Posterior vena cava (tissue), 2 donors: ENCODE measurements around the gene DOCK9. TPM values are rescaled to one million over a fixed set of nuclear protein-coding genes. Genes with fewer than 3 reads are reported as not detected.
A peak's percentile ranks its signal among the peaks of the same experiment; 100 is the strongest.

Experiments used
- DNase-seq: peaks from one replicate; pipeline ENCODE4 v3.0.0-alpha.2; 2020; ENCODE audit warnings: low spot score
- intact Hi-C, 2 donors: fragments of 100-400 bp; cut with DNase I; formaldehyde crosslinking; loops; one replicate each; pipeline versions ENCODE4 v1.14.1 to v1.14.2; 2022 to 2023
- total RNA-seq, 2 donors: library from RNA; stranded (reverse); fragmentation: NEBNext Ultra II Directional; extraction: Animal tissue kit (Norgen Biotek cat#: 25700); gene quantifications; one replicate each; pipeline ENCODE4 v1.2.1, GENCODE V29; 2021
- donor health status: DM: yes; HTN: yes; CAD: no.
- donor health status: DM: yes; HTN: yes; CAD: no.

The DOCK9 gene
- total RNA-seq, 2 donors from 2014 or later, result 85.3 to 91.7 TPM

- intact Hi-C loops, result no loop called here
- no peak for DNase-seq
These were observed 3.7 kb upstream of the DOCK9 start for GRCh38 chr13:98981369-98982080.

GRCh38 chr13:98979012-98979660 is 1.3 kb upstream of the DOCK9 start:
- intact Hi-C loops, result no loop called here
- no peak for DNase-seq

GRCh38 chr13:98978280-98978679 is 416 bp upstream of the DOCK9 start:
- intact Hi-C loops, result no loop called here
- DNase-seq, result no peak

- intact Hi-C loops, result no loop called here
These were observed 923 bp downstream of the DOCK9 start for GRCh38 chr13:98976941-98977340.

GRCh38 chr13:98976338-98976737 is 1.5 kb downstream of the DOCK9 start:
- intact Hi-C loops, result no loop called here
- DNase-seq, result no peak

More at GRCh38 chr13:98976941-98977340, 923 bp downstream of the DOCK9 start:
- no peak for DNase-seq

- intact Hi-C loops, result no loop called here
- no peak for DNase-seq
These were observed 2.0 kb downstream of the DOCK9 start for GRCh38 chr13:98975822-98976261.

GRCh38 chr13:98974053-98974452 is 3.8 kb downstream of the DOCK9 start:
- DNase-seq, result no peak
- intact Hi-C loops, result no loop called here

GRCh38 chr13:98972627-98973026 is 5.2 kb downstream of the DOCK9 start:
- intact Hi-C loops, result no loop called here
- no peak for DNase-seq

- intact Hi-C loops, result no loop called here
- no peak for DNase-seq
These were observed 5.8 kb downstream of the DOCK9 start for GRCh38 chr13:98972059-98972458.

- intact Hi-C loops, result no loop called here
- no peak for DNase-seq
These were observed 7.5 kb downstream of the DOCK9 start for GRCh38 chr13:98970330-98970729.

- no peak for DNase-seq
- intact Hi-C loops, result no loop called here
These were observed 10.4 kb downstream of the DOCK9 start for GRCh38 chr13:98967491-98967890.

- DNase-seq, result no peak
- intact Hi-C loops, result no loop called here
These were observed 11.8 kb downstream of the DOCK9 start for GRCh38 chr13:98966019-98966418.

GRCh38 chr13:98965325-98965724 is 12.5 kb downstream of the DOCK9 start:
- DNase-seq, result no peak
- intact Hi-C loops, result no loop called here

- intact Hi-C loops, result no loop called here
- DNase-seq, result no peak
These were observed 13.9 kb downstream of the DOCK9 start for GRCh38 chr13:98963917-98964316.

- DNase-seq, result peak; percentile 58
- intact Hi-C loops, result no loop called here
These were observed 14.8 kb downstream of the DOCK9 start for GRCh38 chr13:98962901-98963590.

GRCh38 chr13:98961503-98962105 is 16.3 kb downstream of the DOCK9 start:
- intact Hi-C loops, result no loop called here
- DNase-seq, result peak; percentile 47

GRCh38 chr13:98960606-98961502 is 17.0 kb downstream of the DOCK9 start:
- DNase-seq, result peak; percentile 59
- intact Hi-C loops, result no loop called here

GRCh38 chr13:98959786-98960605 is 17.9 kb downstream of the DOCK9 start:
- intact Hi-C loops, result no loop called here
- DNase-seq, result no peak
